ENCODE results near the gene CFAP410. TPM values are rescaled to one million over a fixed set of nuclear protein-coding genes. Genes with fewer than 3 reads are reported as not detected.
A peak's percentile ranks its signal among the peaks of the same experiment; 100 is the strongest.

CFAP410 gene
- total RNA-seq, 6 donors from 2014 or later, result 34.4 to 85.9 (median 48.4) TPM

- no peak overlapping the region for H3K27ac ChIP-seq
- H3K27me3 ChIP-seq, result no peaks in the 10 kb centered on the region
- H3K4me1 ChIP-seq, result no peaks in the 10 kb centered on the region
- peaks cover 11 to 97% (median 80%) of the 10 kb centered on the region in 4 donors for H3K36me3 ChIP-seq
- no peaks in the 10 kb centered on the region for H3K9me3 ChIP-seq
- DNase-seq, result peak in 1 of 2 donors; percentile 61
- no peak for TF ChIP-seq EP300 (IDR thresholded peaks at IDR 0.05)
- no peak for TF ChIP-seq POLR2A (IDR thresholded peaks at IDR 0.05)
- TF ChIP-seq CTCF (IDR thresholded peaks at IDR 0.05), result no peak
- TF ChIP-seq POLR2AphosphoS5 (IDR thresholded peaks at IDR 0.05), result no peak
- H3K4me3 ChIP-seq, result no peak overlapping the region
- no peak for ATAC-seq (ENCODE audit: low FRiP score in 2 of 2)
- 80 to 93% methylated on average over 2 to 8 of the region's 19 CpGs for WGBS, 2 donors
These were observed 21.9 kb downstream of the CFAP410 start for GRCh38 chr21:44317241-44317782.

- DNase-seq (peak in 1 of 2 donors; percentile 68), ATAC-seq (ENCODE audit: low FRiP score in 2 of 2) (no peak)
- H3K4me3 ChIP-seq, result no peak overlapping the region
- WGBS, 2 donors, result 94 to 100% methylated on average over 4 to 27 of the region's 27 CpGs
- H3K36me3 ChIP-seq, result peaks cover 15 to 97% (median 81%) of the 10 kb centered on the region in 4 donors
- H3K4me1 ChIP-seq, result no peaks in the 10 kb centered on the region
- no peaks in the 10 kb centered on the region for H3K9me3 ChIP-seq
- H3K27ac ChIP-seq, result no peak overlapping the region
- H3K27me3 ChIP-seq, result no peaks in the 10 kb centered on the region
- TF ChIP-seq EP300 (IDR thresholded peaks at IDR 0.05), result no peak
- no peak for TF ChIP-seq CTCF (IDR thresholded peaks at IDR 0.05)
- no peak for TF ChIP-seq POLR2A (IDR thresholded peaks at IDR 0.05)
- TF ChIP-seq POLR2AphosphoS5 (IDR thresholded peaks at IDR 0.05), result no peak
These were observed 22.8 kb downstream of the CFAP410 start for GRCh38 chr21:44316277-44316900.

GRCh38 chr21:44315691-44316203, 23.4 kb downstream of the CFAP410 start:
- DNase-seq, result peak in 1 of 2 donors; percentile 79
- no peak for ATAC-seq (ENCODE audit: low FRiP score in 2 of 2)
- Histone ChIP-seq H3K4me1 (no peaks in the 10 kb centered on the region), H3K36me3 (peaks cover 15 to 97% (median 84%) of the 10 kb centered on the region in 4 donors), H3K27me3 (no peaks in the 10 kb centered on the region), H3K4me3 (no peak overlapping the region), H3K27ac (no peak overlapping the region), H3K9me3 (no peaks in the 10 kb centered on the region)
- WGBS, 2 donors, result 91% methylated on average over 16 of the region's 16 CpGs; no CpG with 5 or more reads in 1 of the 2 donors
- no peak for TF ChIP-seq EP300 (IDR thresholded peaks at IDR 0.05)
- no peak for TF ChIP-seq CTCF (IDR thresholded peaks at IDR 0.05)
- TF ChIP-seq POLR2AphosphoS5 (IDR thresholded peaks at IDR 0.05), result no peak
- no peak for TF ChIP-seq POLR2A (IDR thresholded peaks at IDR 0.05)

- Histone ChIP-seq H3K9me3 (no peaks in the 10 kb centered on the region), H3K27me3 (no peaks in the 10 kb centered on the region), H3K4me1 (no peaks in the 10 kb centered on the region), H3K36me3 (peaks cover 11 to 95% (median 80%) of the 10 kb centered on the region in 4 donors), H3K27ac (no peak overlapping the region), H3K4me3 (no peak overlapping the region)
- WGBS, 2 donors, result 80 to 94% methylated on average over 1 to 10 of the region's 11 CpGs
- DNase-seq, result peak in 1 of 2 donors; percentile 63
- ATAC-seq (ENCODE audit: low FRiP score in 2 of 2), result no peak
- no peak for TF ChIP-seq POLR2AphosphoS5 (IDR thresholded peaks at IDR 0.05)
- TF ChIP-seq EP300 (IDR thresholded peaks at IDR 0.05), result no peak
- TF ChIP-seq CTCF (IDR thresholded peaks at IDR 0.05), result no peak
- no peak for TF ChIP-seq POLR2A (IDR thresholded peaks at IDR 0.05)
These were observed 24.6 kb downstream of the CFAP410 start for GRCh38 chr21:44314561-44314960.

Data from upper lobe of left lung (tissue), 6 donors.